K562 (cell line): ENCODE results near the gene SRPRA.

ENCODE experiments used
- ATF4 ChIP-seq: fragments of 450-650 bp; formaldehyde crosslinking; IDR thresholded peaks from 2 replicates; pipeline ENCODE4 v1.4.0; 2022; ENCODE audit warnings: mild to moderate bottlenecking, moderate library complexity
- BRD4 ChIP-seq: fragments of 200-600 bp; sonication (generic); IDR thresholded peaks from 2 replicates; pipeline ENCODE4 v1.6.1; 2017; ENCODE audit warnings: inconsistent platforms
- GABPA ChIP-seq: fragments of 200-800 bp; sonication (Bioruptor generic); conservative IDR thresholded peaks from 2 replicates; pipeline ENCODE4 v1.6.1; 2016; ENCODE audit warnings: low read depth, missing genetic modification characterization, missing compliant biosample characterization
- IRF1 ChIP-seq: sonication (generic); formaldehyde crosslinking; IDR thresholded peaks from 2 replicates; pipeline ENCODE4 v1.8.0; 2022; ENCODE audit warnings: missing genetic modification reagents, mild to moderate bottlenecking, borderline replicate concordance
- KAT8 ChIP-seq: fragments of 450-650 bp; IDR thresholded peaks from 2 replicates; pipeline ENCODE4 v1.6.1; 2016; ENCODE audit warnings: low read depth, mild to moderate bottlenecking
- MAFF ChIP-seq: IDR thresholded peaks from 2 replicates; pipeline ENCODE4 v1.6.1; 2012; ENCODE audit warnings: low read length, improper control_type of control experiment
- NCOR1 ChIP-seq: fragments of 450-650 bp; IDR thresholded peaks from 2 replicates; pipeline ENCODE4 v1.6.1; 2016; ENCODE audit warnings: mild to moderate bottlenecking, moderate library complexity
- ZBTB8A ChIP-seq: fragments of 450-650 bp; IDR thresholded peaks from 2 replicates; pipeline ENCODE4 v1.6.1; 2018; ENCODE audit warnings: mild to moderate bottlenecking, moderate library complexity; ENCODE audit not compliant: partially characterized antibody
- ZSCAN29 ChIP-seq: fragments of 450-650 bp; IDR thresholded peaks from 2 replicates; pipeline ENCODE4 v1.6.1; 2017

GRCh38 chr11:126224647-126225294, 43.9 kb downstream of the SRPRA start:
- TF ChIP-seq ZBTB8A (no peak), BRD4 (no peak), GABPA (no peak), MAFF (no peak), IRF1 (no peak), ATF4 (CRISPR knock-in tag) (no peak), KAT8 (no peak), NCOR1 (no peak), ZSCAN29 (no peak)
